ENCODE measurements around the gene FAM32A.

The FAM32A gene

DNA sequence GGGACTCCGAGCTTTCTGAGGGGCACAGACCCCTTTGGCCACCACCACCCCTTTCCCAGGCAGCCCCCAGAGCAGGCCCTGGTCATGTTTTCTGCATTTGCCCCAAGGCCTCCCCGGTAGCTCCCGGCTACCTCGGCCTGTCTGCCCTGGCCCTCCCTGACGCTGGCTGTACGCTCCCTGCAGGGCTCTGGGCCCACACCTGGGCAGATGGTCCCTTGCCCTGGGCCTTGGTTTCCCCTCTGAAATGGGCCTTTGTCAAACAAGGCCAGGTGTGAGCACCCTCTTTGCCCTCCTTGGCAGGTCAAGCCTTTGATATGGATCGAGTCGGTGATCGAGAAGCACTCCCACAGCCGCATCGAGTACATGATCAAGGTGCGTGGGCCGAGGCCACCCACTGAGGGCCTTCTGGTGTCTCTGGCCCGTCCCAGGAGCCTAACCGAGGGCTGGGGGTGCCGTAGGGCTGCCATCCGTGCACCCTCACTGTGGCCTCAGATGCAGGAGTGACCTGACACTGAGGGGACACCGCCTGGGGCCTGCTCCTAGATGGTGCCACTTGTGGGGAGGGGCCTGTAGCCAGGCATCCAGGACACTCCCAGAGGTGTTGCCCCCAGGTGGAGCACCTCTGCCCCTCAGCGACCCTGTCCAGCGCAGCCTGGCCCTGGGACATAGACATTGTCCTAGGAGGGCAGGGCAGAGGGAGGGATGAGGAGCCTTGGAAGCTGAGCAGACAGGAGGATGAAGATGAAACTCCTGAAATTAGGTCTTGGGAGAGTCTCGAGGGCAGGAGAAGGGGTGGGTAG, 42.8 kb downstream of the FAM32A start:
- TF ChIP-seq, protein P1, sequence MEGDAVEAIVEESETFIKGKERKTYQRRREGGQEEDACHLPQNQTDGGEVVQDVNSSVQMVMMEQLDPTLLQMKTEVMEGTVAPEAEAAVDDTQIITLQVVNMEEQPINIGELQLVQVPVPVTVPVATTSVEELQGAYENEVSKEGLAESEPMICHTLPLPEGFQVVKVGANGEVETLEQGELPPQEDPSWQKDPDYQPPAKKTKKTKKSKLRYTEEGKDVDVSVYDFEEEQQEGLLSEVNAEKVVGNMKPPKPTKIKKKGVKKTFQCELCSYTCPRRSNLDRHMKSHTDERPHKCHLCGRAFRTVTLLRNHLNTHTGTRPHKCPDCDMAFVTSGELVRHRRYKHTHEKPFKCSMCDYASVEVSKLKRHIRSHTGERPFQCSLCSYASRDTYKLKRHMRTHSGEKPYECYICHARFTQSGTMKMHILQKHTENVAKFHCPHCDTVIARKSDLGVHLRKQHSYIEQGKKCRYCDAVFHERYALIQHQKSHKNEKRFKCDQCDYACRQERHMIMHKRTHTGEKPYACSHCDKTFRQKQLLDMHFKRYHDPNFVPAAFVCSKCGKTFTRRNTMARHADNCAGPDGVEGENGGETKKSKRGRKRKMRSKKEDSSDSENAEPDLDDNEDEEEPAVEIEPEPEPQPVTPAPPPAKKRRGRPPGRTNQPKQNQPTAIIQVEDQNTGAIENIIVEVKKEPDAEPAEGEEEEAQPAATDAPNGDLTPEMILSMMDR (IDR thresholded peaks at IDR 0.05; ENCODE audit: low read depth, low read length) = no peak
- DNase-seq (ENCODE audit: low read depth, low spot score) = no peak
- H3K4me3 ChIP-seq (ENCODE audit: low read depth, low read length) = no peak overlapping the region
- in situ Hi-C loops (cut with HindIII; ENCODE audit: low sequenced_read_pairs) = no loop called here

DNA sequence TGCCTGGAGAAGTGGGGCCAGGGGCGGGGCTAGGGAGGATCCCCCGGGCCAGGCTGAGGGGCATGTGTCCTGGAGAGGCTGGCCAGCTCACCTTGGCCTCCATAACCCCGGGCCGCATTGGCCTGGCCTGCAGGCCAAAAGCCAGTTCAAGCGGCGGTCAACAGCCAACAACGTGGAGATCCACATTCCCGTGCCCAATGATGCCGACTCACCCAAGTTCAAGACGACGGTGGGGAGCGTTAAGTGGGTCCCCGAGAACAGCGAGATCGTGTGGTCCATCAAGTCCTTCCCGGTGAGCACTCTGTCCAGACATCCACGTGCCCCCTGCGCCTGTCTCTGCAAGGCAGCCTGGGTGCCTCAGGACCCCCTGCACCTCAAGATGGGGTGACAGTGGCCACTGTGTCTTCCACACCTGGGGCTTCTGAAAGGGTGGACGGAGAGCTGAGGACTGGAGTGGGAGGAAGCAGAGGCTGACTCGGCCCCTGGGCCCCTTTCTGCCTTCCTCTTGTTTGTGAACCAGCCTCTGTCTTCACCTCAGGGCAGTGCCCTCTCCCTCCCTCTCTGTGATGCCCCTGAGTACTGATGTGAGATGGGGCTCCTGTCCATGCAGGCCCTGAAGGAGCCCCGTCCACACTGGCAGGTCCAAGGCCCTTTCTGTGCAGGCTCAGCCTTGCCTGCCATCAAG, 43.6 kb downstream of the FAM32A start:
- no peak overlapping the region for H3K4me3 ChIP-seq (ENCODE audit: low read depth, low read length)

DNA sequence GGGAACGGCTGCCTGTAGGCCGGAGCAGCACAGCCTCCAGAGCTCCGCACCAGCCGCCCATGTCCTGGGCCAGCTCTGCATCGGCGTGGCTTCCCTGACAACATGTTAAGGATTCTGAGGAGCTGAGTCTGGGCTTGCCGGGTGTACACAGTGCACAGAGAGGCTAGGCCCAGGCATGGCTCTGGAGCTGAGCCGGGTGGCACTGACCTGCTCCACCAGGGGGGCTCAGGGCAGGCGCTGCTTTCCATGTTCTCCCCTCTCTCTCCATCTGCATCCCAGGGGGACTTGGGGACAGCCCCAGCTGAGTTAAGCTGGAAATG, 44.1 kb downstream of the FAM32A start:
- in situ Hi-C loops (cut with HindIII; ENCODE audit: low sequenced_read_pairs) = no loop called here
- no peak for DNase-seq (ENCODE audit: low read depth, low spot score)
- no peak overlapping the region for H3K4me3 ChIP-seq (ENCODE audit: low read depth, low read length)
- TF ChIP-seq, protein P1 (IDR thresholded peaks at IDR 0.05; ENCODE audit: low read depth, low read length) = no peak

More for the DNA sequence above, 43.6 kb downstream of the FAM32A start:
- DNase-seq (ENCODE audit: low read depth, low spot score) = no peak
- TF ChIP-seq, protein P1 (IDR thresholded peaks at IDR 0.05; ENCODE audit: low read depth, low read length) = no peak
- in situ Hi-C loops (cut with HindIII; ENCODE audit: low sequenced_read_pairs) = no loop called here

DNA sequence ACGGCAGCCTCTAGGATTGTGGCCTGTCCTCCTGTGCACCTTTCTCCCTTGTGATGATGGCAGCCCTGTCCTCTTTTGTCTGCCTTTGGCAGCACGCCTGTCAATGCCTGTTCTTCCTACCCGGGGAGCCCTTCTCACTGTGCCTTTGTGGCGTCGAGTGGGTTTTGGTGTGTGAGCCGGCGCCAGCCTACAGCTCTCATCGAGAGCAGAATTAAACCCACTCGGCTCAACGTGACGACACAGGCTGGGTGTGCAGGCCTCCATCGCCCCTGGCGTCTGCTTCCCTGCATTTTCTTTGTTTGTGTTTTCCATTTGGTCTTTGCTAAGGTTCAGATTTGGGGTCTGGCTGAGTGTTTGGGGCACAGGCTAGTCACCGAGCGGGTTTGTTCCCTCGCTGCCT, 46.9 kb downstream of the FAM32A start:
- H3K4me3 ChIP-seq (ENCODE audit: low read depth, low read length) = no peak overlapping the region
- in situ Hi-C loops (cut with HindIII; ENCODE audit: low sequenced_read_pairs) = no loop called here
- TF ChIP-seq, protein P1 (IDR thresholded peaks at IDR 0.05; ENCODE audit: low read depth, low read length) = no peak
- no peak for DNase-seq (ENCODE audit: low read depth, low spot score)

DNA sequence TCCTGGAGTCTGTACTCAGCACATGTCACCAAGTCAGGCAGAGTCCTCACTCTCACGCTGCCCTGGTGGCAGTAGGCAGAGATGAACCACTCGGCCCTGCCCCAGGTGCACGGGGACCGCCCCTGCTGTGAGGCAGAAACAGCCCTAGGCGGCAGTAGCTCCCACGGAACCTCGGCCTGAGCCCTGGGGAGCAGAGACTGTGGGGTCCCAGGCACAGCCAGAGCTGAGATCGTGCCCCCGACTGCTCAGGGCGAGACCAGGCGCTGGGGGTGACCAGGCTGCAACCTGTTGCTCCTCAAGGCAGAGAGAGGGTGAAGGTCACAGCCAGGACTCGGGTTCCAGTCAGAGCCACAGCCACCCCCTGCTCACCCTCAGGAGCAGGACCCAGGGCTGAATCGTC, 47.4 kb downstream of the FAM32A start:
- TF ChIP-seq, protein P1 (IDR thresholded peaks at IDR 0.05; ENCODE audit: low read depth, low read length) = no peak
- in situ Hi-C loops (cut with HindIII; ENCODE audit: low sequenced_read_pairs) = no loop called here
- no peak overlapping the region for H3K4me3 ChIP-seq (ENCODE audit: low read depth, low read length)
- no peak for DNase-seq (ENCODE audit: low read depth, low spot score)

DNA sequence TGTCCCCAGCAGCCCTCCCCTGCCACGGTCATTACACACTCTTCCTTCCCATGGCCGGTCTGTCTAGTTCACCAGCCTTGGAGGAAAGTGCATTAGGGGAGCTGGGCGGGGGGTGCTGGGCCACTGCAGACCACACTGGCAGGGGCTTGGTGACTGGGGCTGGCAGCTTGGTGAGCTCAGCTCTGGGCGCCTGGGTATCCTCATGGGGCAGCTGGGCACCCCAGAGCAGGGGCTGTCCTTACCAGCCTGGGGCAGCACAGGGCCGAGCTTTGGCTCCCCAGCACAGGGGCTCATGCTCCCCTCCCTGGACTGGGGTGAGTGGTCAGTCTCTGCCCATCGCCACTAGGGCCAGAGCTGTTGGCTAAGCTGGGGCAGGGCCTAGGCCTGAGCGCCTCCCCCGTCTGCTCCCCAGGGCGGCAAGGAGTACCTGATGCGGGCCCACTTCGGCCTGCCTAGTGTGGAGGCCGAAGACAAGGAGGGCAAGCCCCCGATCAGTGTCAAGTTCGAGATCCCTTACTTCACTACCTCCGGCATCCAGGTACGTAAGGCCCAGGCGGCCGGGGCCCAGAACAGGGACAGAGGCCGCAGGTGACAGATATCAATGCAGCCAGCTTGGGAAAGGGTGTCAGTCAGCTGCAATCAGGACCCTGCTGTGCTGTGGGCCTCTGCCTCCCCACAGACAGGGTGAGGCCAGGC, 48.0 kb downstream of the FAM32A start:
- TF ChIP-seq, protein P1 (IDR thresholded peaks at IDR 0.05; ENCODE audit: low read depth, low read length) = no peak
- in situ Hi-C loops (cut with HindIII; ENCODE audit: low sequenced_read_pairs) = no loop called here
- DNase-seq (ENCODE audit: low read depth, low spot score) = no peak
- H3K4me3 ChIP-seq (ENCODE audit: low read depth, low read length) = no peak overlapping the region
